Tibial artery (tissue), 4 donors: ENCODE measurements around the gene COL2A1.

Source experiments
- DNase-seq, 2 donors: peaks; one replicate each; pipeline ENCODE4 v3.0.0-alpha.2; 2019
- H3K27ac ChIP-seq, 2 donors: fragments of 200-600 bp; sonication (generic) in 1 of 2; 1 replicate in 1 of 2; 2 replicates in 1 of 2; pipeline ENCODE4 v1.5.1; 2018 to 2019; ENCODE audit warnings: mild to moderate bottlenecking in 1 of 2
- H3K27me3 ChIP-seq, 2 donors: fragments of 200-600 bp; sonication (generic) in 1 of 2; one replicate each; pipeline versions ENCODE4 v1.5.1 to v1.6.0; 2016 to 2019
- H3K36me3 ChIP-seq, 3 donors: fragments of 200-600 bp; sonication (generic) in 2 of 3; one replicate each; pipeline ENCODE4 v1.5.1; 2016 to 2019; ENCODE audit warnings: mild to moderate bottlenecking in 2 of 3
- H3K4me1 ChIP-seq, 4 donors: fragments of 200-600 bp; sonication (generic) in 2 of 4; 1 replicate in 3 of 4; 2 replicates in 1 of 4; pipeline ENCODE4 v1.5.1; 2016 to 2019
- H3K4me3 ChIP-seq, 2 donors: fragments of 200-600 bp; sonication (generic) in 1 of 2; 1 replicate in 1 of 2; 2 replicates in 1 of 2; pipeline ENCODE4 v1.5.1; 2018 to 2019; ENCODE audit warnings: mild to moderate bottlenecking in 2 of 2
- H3K9me3 ChIP-seq, 3 donors: fragments of 200-600 bp; sonication (generic) in 1 of 3; one replicate each; pipeline ENCODE4 v1.5.1; 2016 to 2019
- CTCF ChIP-seq, 2 experiments: fragments of 200-600 bp in 1 of 2; fragments of 450-650 bp in 1 of 2; IDR thresholded peaks; one replicate each; pipeline ENCODE4 v1.5.1; 2017 to 2019; ENCODE audit warnings: antibody characterized with exemption in 2 of 2, mild to moderate bottlenecking in 1 of 2, moderate library complexity in 1 of 2
- intact Hi-C: fragments of 100-400 bp; cut with DNase I; formaldehyde crosslinking; loops from one replicate; pipeline ENCODE4 v1.15.0; 2023; ENCODE audit warnings: low total_unique reads

COL2A1 gene

GRCh38 chr12:48045965-48046518, 41.8 kb upstream of the COL2A1 start:
- no peaks in the 10 kb centered on the region for H3K27me3 ChIP-seq
- H3K27ac ChIP-seq = no peak overlapping the region
- intact Hi-C loops = no loop called here
- H3K9me3 ChIP-seq = no peaks in the 10 kb centered on the region
- H3K36me3 ChIP-seq = peaks cover 44 to 57% (median 55%) of the 10 kb centered on the region in 3 donors
- H3K4me1 ChIP-seq = no peaks in the 10 kb centered on the region
- no peak for TF ChIP-seq CTCF (IDR thresholded peaks at IDR 0.05)
- H3K4me3 ChIP-seq = no peak overlapping the region
- no peak for DNase-seq

- intact Hi-C loops = no loop called here
- DNase-seq = no peak
- Histone ChIP-seq H3K27me3 (no peaks in the 10 kb centered on the region), H3K9me3 (no peaks in the 10 kb centered on the region), H3K27ac (no peak overlapping the region), H3K4me3 (no peak overlapping the region), H3K36me3 (peaks cover 44 to 57% (median 54%) of the 10 kb centered on the region in 3 donors), H3K4me1 (no peaks in the 10 kb centered on the region)
- TF ChIP-seq CTCF (IDR thresholded peaks at IDR 0.05) = no peak
These were observed 41.0 kb upstream of the COL2A1 start for GRCh38 chr12:48045061-48045846.

- Histone ChIP-seq H3K4me3 (no peak overlapping the region), H3K27me3 (no peaks in the 10 kb centered on the region), H3K36me3 (peaks cover 44 to 54% (median 51%) of the 10 kb centered on the region in 3 donors), H3K27ac (no peak overlapping the region), H3K9me3 (no peaks in the 10 kb centered on the region), H3K4me1 (no peaks in the 10 kb centered on the region)
- no peak for TF ChIP-seq CTCF (IDR thresholded peaks at IDR 0.05)
- intact Hi-C loops = no loop called here
- DNase-seq = no peak
These were observed 40.1 kb upstream of the COL2A1 start for GRCh38 chr12:48044396-48044795.

GRCh38 chr12:48043771-48044170, 39.5 kb upstream of the COL2A1 start:
- Histone ChIP-seq H3K36me3 (peaks cover 40 to 50% (median 45%) of the 10 kb centered on the region in 3 donors), H3K4me1 (no peaks in the 10 kb centered on the region), H3K27ac (no peak overlapping the region), H3K4me3 (no peak overlapping the region), H3K27me3 (no peaks in the 10 kb centered on the region), H3K9me3 (no peaks in the 10 kb centered on the region)
- intact Hi-C loops = no loop called here
- DNase-seq = no peak
- TF ChIP-seq CTCF (IDR thresholded peaks at IDR 0.05) = no peak

- no peak overlapping the region for H3K4me3 ChIP-seq
- H3K27me3 ChIP-seq = no peaks in the 10 kb centered on the region
- no peaks in the 10 kb centered on the region for H3K9me3 ChIP-seq
- H3K4me1 ChIP-seq = no peaks in the 10 kb centered on the region
- no peak for DNase-seq
- H3K27ac ChIP-seq = no peak overlapping the region
- intact Hi-C loops = no loop called here
- no peak for TF ChIP-seq CTCF (IDR thresholded peaks at IDR 0.05)
- H3K36me3 ChIP-seq = peaks cover 24 to 31% (median 26%) of the 10 kb centered on the region in 3 donors
These were observed 37.5 kb upstream of the COL2A1 start for GRCh38 chr12:48041591-48042423.
